Activated naive CD4-positive, alpha-beta T cell treated with anti-CD3 and anti-CD28 coated beads, Interleukin-2, amount 10 ng/mL, durations not matched to agents 7 days and 5 days (primary cell): ENCODE results near the gene TMEM169.
"Not testable (repeated sequence)": the region's sequence is repeated elsewhere in the genome, so short reads cannot be mapped to it uniquely, and the experiment has no call there.

Experiments used
- CTCF ChIA-PET: fragments of 350-600 bp; sonication (Branson Sonifier 250); formaldehyde crosslinking; loops from one replicate; lab custom pipeline; 2021; ENCODE audit warnings: antibody characterized with exemption; lab: Charles Lee
- DNase-seq: peaks from one replicate; pipeline ENCODE4 v3.0.0-alpha.2; 2020
- H3K27ac Mint-ChIP-seq: one replicate; pipeline ENCODE4 v1.8.0; 2021; ENCODE audit warnings: mild to moderate bottlenecking, moderate library complexity, mixed read lengths
- H3K27me3 Mint-ChIP-seq: one replicate; pipeline ENCODE4 v1.8.0; 2021; ENCODE audit warnings: mild to moderate bottlenecking, mixed read lengths
- H3K36me3 Mint-ChIP-seq: one replicate; pipeline ENCODE4 v1.8.0; 2021; ENCODE audit warnings: mixed read lengths
- H3K4me1 Mint-ChIP-seq: one replicate; pipeline ENCODE4 v1.8.0; 2021; ENCODE audit warnings: mixed read lengths
- H3K4me3 Mint-ChIP-seq: one replicate; pipeline ENCODE4 v1.8.0; 2021; ENCODE audit warnings: mild to moderate bottlenecking, moderate library complexity, mixed read lengths
- H3K9me3 Mint-ChIP-seq: one replicate; pipeline ENCODE4 v1.8.0; 2021; ENCODE audit warnings: mixed read lengths

Gene TMEM169

GRCh38 chr2:216075510-216076485, 5.9 kb upstream of the TMEM169 start:
- H3K36me3 Mint-ChIP-seq = peaks cover 39% of the 10 kb centered on the region
- H3K9me3 Mint-ChIP-seq = no peaks in the 10 kb centered on the region
- no peak overlapping the region for H3K27ac Mint-ChIP-seq
- CTCF ChIA-PET = no interaction called here
- no peak for DNase-seq
- H3K4me1 Mint-ChIP-seq = peaks cover 40% of the 10 kb centered on the region
- H3K4me3 Mint-ChIP-seq = no peak overlapping the region
- H3K27me3 Mint-ChIP-seq = no peaks in the 10 kb centered on the region

GRCh38 chr2:216078776-216079175, 2.9 kb upstream of the TMEM169 start:
- no peak for DNase-seq
- Mint-ChIP-seq H3K27ac (no peak overlapping the region), H3K9me3 (no peaks in the 10 kb centered on the region), H3K4me3 (no peak overlapping the region), H3K36me3 (peaks cover 36% of the 10 kb centered on the region), H3K4me1 (peaks cover 65% of the 10 kb centered on the region), H3K27me3 (no peaks in the 10 kb centered on the region)
- CTCF ChIA-PET = no interaction called here

- CTCF ChIA-PET, H3K27ac Mint-ChIP-seq, H3K27me3 Mint-ChIP-seq, H3K9me3 Mint-ChIP-seq, DNase-seq: not testable (repeated sequence)
- Mint-ChIP-seq H3K36me3 (peaks cover 26% of the 10 kb centered on the region), H3K4me3 (peak overlapping the region; percentile 97), H3K4me1 (peaks cover 64% of the 10 kb centered on the region)
These were observed 1.7 kb upstream of the TMEM169 start for GRCh38 chr2:216080048-216080447.

GRCh38 chr2:216081012-216081411, 707 bp upstream of the TMEM169 start:
- peaks cover 22% of the 10 kb centered on the region for H3K36me3 Mint-ChIP-seq
- no peak for DNase-seq
- no peaks in the 10 kb centered on the region for H3K27me3 Mint-ChIP-seq
- peaks cover 65% of the 10 kb centered on the region for H3K4me1 Mint-ChIP-seq
- H3K4me3 Mint-ChIP-seq = peak overlapping the region; percentile 97
- peak overlapping the region; percentile 87 for H3K27ac Mint-ChIP-seq
- CTCF ChIA-PET = interaction anchor here (1.1 to 4.6 kb wide), 3 partner anchors 22 to 48 kb away, joined by 3 to 45 read pairs (median 4); partner anchors contain the start of gene XRCC5
- H3K9me3 Mint-ChIP-seq = no peaks in the 10 kb centered on the region

GRCh38 chr2:216082117-216082711, 495 bp downstream of the TMEM169 start:
- peak; percentile 35 for DNase-seq
- Mint-ChIP-seq H3K27me3 (no peaks in the 10 kb centered on the region), H3K9me3 (no peaks in the 10 kb centered on the region), H3K4me3 (peak overlapping the region; percentile 97), H3K27ac (peak overlapping the region; percentile 87), H3K4me1 (peaks cover 70% of the 10 kb centered on the region), H3K36me3 (peaks cover 21% of the 10 kb centered on the region)
- CTCF ChIA-PET = interaction anchor here (1.1 to 4.6 kb wide), 3 partner anchors 23 to 49 kb away, joined by 3 to 45 read pairs (median 4); partner anchors contain the start of gene XRCC5

- peak overlapping the region; percentile 87 for H3K27ac Mint-ChIP-seq
- no peaks in the 10 kb centered on the region for H3K9me3 Mint-ChIP-seq
- H3K27me3 Mint-ChIP-seq = no peaks in the 10 kb centered on the region
- peak; percentile 26 for DNase-seq
- H3K36me3 Mint-ChIP-seq = peaks cover 19% of the 10 kb centered on the region
- peak overlapping the region; percentile 97 for H3K4me3 Mint-ChIP-seq
- H3K4me1 Mint-ChIP-seq = peaks cover 70% of the 10 kb centered on the region
- CTCF ChIA-PET = interaction anchor here (1.1 to 4.6 kb wide), 4 partner anchors 11 to 59 kb away, joined by 3 to 45 read pairs (median 4); partner anchors contain the start of gene XRCC5
These were observed 1.1 kb downstream of the TMEM169 start for GRCh38 chr2:216082805-216083204.

GRCh38 chr2:216083464-216084281, 2.0 kb downstream of the TMEM169 start:
- Mint-ChIP-seq H3K27me3 (no peaks in the 10 kb centered on the region), H3K4me3 (peak overlapping the region; percentile 6), H3K9me3 (no peaks in the 10 kb centered on the region), H3K27ac (peak overlapping the region; percentile 85), H3K36me3 (peaks cover 19% of the 10 kb centered on the region), H3K4me1 (peaks cover 65% of the 10 kb centered on the region)
- CTCF ChIA-PET = interaction anchor here (0.9 to 4.6 kb wide), 6 partner anchors 10 to 112 kb away, joined by 3 to 45 read pairs (median 4); partner anchors contain the start of gene XRCC5
- no peak for DNase-seq

- Mint-ChIP-seq H3K27ac (peak overlapping the region; percentile 85), H3K36me3 (peaks cover 20% of the 10 kb centered on the region), H3K4me3 (peak overlapping the region; percentile 46), H3K27me3 (no peaks in the 10 kb centered on the region), H3K4me1 (peaks cover 62% of the 10 kb centered on the region), H3K9me3 (no peaks in the 10 kb centered on the region)
- peak; percentile 53 for DNase-seq
- CTCF ChIA-PET = interaction anchor here (0.9 to 4.6 kb wide), 3 partner anchors 24 to 111 kb away, joined by 3 to 45 read pairs (median 8); partner anchors contain the start of gene XRCC5
These were observed 2.8 kb downstream of the TMEM169 start for GRCh38 chr2:216084547-216084946.

GRCh38 chr2:216086207-216086893, 4.6 kb downstream of the TMEM169 start:
- Mint-ChIP-seq H3K4me3 (no peak overlapping the region), H3K27me3 (no peaks in the 10 kb centered on the region), H3K27ac (no peak overlapping the region), H3K36me3 (peaks cover 12% of the 10 kb centered on the region), H3K9me3 (no peaks in the 10 kb centered on the region), H3K4me1 (peaks cover 61% of the 10 kb centered on the region)
- CTCF ChIA-PET = no interaction called here
- no peak for DNase-seq

- Mint-ChIP-seq H3K27ac (no peak overlapping the region), H3K4me3 (no peak overlapping the region)
- CTCF ChIA-PET = no interaction called here
These were observed 8.7 kb downstream of the TMEM169 start for GRCh38 chr2:216090369-216090786.

GRCh38 chr2:216092646-216093045, 10.9 kb downstream of the TMEM169 start:
- Mint-ChIP-seq H3K27ac (no peak overlapping the region), H3K4me3 (no peak overlapping the region), H3K36me3 (peaks cover 2% of the 10 kb centered on the region), H3K9me3 (no peaks in the 10 kb centered on the region), H3K27me3 (no peaks in the 10 kb centered on the region), H3K4me1 (peaks cover 14% of the 10 kb centered on the region)
- CTCF ChIA-PET = interaction anchor here (1.7 kb wide), 1 partner anchor 18 kb away, joined by 5 read pairs; no protein-coding TSS in a partner anchor
- no peak for DNase-seq

More at GRCh38 chr2:216090369-216090786, 8.7 kb downstream of the TMEM169 start:
- DNase-seq = no peak
- no peaks in the 10 kb centered on the region for H3K9me3 Mint-ChIP-seq
- H3K27me3 Mint-ChIP-seq = no peaks in the 10 kb centered on the region
- peaks cover 5% of the 10 kb centered on the region for H3K36me3 Mint-ChIP-seq
- H3K4me1 Mint-ChIP-seq = peaks cover 26% of the 10 kb centered on the region

GRCh38 chr2:216094701-216095100, 13.0 kb downstream of the TMEM169 start:
- no peak for DNase-seq
- Mint-ChIP-seq H3K9me3 (no peaks in the 10 kb centered on the region), H3K36me3 (no peaks in the 10 kb centered on the region), H3K27ac (no peak overlapping the region), H3K27me3 (no peaks in the 10 kb centered on the region), H3K4me3 (no peak overlapping the region), H3K4me1 (peaks cover 13% of the 10 kb centered on the region)
- CTCF ChIA-PET = interaction anchor here (1.1 to 1.2 kb wide), 2 partner anchors 11 to 61 kb away, joined by 3 to 4 read pairs; no protein-coding TSS in a partner anchor
